RWPE1 (cell line): ENCODE results near the gene TBC1D22A.

Experiments used
- CTCF ChIA-PET: fragments of 350-600 bp; sonication (Branson Sonifier 250); formaldehyde crosslinking; extraction: SDS; loops from one replicate; lab custom pipeline; 2021; lab: Yijun Ruan, JAX
- POLR2A ChIA-PET: fragments of 400-600 bp; formaldehyde crosslinking; extraction: SDS; loops from one replicate; lab custom pipeline; 2020; ENCODE audit warnings: antibody characterized with exemption; ENCODE audit not compliant: low non-redundant PET; lab: Yijun Ruan, JAX
- DNase-seq: peaks from one replicate; pipeline ENCODE4 v3.0.0; 2012; ENCODE audit warnings: low spot score
- H3K27ac ChIP-seq: fragments of 450-650 bp; 2 replicates; pipeline ENCODE4 v1.5.1; 2017
- TF ChIP-seq, protein P1 (sequence below): fragments of 450-650 bp; conservative IDR thresholded peaks from 2 replicates; pipeline ENCODE4 v1.5.1; 2017; ENCODE audit warnings: low read depth, mild to moderate bottlenecking

TBC1D22A gene

DNA sequence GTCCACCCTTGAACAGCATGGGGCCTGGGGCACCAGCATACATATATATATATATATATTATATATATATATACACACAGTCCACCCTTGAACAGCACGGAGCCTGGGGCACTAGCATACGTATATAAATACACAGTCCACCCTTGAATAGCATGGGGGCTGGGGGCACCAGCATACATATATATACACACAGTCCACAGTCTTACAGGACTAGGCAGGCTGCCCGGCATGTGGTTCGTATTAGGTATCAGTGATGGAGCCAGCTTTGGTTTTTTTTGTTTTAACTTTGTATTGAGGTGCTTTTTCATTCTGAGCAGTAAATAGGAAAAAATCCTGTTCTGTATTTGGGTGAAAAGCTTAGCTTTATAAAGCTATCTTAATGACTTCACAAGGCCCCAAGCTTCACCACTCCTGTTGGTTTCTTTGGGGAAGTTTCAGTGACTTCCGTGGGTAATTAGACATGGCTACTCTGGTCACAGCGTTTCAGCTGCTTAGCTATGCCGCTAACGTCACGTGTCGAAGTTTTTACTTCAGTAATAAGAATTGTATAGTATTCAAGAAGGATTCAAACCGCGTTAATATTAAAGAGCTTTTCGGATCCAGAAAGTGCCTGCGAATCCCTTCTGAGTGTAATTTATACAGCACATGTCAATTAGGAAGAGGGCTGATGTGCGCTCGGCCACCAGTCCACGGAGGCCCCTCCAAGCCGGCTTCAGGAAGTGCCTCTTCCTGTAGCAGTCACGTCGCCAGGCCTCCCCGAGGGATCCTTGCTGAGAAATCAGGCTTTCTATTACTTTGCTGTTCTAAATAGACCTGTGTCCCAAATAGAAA is 179.7 kb downstream of the TBC1D22A start:
- POLR2A ChIA-PET = no interaction called here
- no peak overlapping the region for H3K27ac ChIP-seq

DNA sequence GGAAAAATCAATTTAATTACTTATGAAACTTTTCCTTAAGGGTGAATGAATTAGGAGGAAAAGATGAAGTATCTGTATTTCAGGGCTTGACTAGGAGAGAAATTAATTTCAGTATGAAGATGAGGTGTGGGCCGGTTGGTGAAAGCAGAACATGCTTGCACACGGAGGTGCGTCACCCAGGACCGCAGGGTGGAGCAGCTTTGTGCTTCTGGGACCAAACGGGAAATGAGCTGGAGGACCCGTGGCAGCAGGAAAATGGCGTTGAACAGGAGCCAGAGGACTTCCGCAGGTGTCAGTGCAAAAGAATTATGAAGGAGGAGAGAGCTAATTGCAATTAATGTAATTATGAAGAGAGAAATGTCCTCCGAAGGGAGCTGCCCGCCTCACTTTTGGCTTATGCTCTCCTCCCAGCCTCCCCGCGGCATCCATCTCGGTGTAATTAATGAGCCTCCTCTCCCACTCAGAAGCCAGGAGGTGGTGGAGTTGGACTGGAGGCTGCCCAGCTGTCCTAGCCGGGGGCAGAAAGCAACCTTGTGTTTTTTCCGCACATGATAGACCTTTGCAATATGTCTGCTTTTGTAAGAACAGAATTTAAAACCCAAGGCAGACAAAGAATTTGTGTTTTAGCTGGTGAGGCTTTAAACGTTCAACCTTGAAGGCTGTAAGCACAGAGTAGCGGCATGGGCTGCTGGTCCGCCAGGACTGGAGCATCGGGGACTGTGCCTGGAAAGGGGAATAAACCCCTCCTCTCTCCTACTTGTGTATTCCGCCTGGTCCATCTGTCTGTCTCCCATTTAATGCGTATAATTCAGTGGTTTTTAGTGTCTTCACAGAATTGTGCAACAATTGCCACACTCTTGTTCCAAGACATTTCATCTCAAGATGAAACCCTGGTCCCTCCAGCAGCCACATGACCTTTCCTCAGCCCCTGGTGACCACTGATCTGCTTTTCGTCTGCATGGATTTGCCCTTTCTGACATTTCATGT is 180.6 kb downstream of the TBC1D22A start:
- no peak overlapping the region for H3K27ac ChIP-seq
- TF ChIP-seq, protein P1, sequence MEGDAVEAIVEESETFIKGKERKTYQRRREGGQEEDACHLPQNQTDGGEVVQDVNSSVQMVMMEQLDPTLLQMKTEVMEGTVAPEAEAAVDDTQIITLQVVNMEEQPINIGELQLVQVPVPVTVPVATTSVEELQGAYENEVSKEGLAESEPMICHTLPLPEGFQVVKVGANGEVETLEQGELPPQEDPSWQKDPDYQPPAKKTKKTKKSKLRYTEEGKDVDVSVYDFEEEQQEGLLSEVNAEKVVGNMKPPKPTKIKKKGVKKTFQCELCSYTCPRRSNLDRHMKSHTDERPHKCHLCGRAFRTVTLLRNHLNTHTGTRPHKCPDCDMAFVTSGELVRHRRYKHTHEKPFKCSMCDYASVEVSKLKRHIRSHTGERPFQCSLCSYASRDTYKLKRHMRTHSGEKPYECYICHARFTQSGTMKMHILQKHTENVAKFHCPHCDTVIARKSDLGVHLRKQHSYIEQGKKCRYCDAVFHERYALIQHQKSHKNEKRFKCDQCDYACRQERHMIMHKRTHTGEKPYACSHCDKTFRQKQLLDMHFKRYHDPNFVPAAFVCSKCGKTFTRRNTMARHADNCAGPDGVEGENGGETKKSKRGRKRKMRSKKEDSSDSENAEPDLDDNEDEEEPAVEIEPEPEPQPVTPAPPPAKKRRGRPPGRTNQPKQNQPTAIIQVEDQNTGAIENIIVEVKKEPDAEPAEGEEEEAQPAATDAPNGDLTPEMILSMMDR = no peak
- ChIA-PET CTCF (no interaction called here), POLR2A (no interaction called here)
- DNase-seq = no peak

More for the DNA sequence above, 179.7 kb downstream of the TBC1D22A start:
- DNase-seq = no peak
- TF ChIP-seq, protein P1 = no peak
- CTCF ChIA-PET = no interaction called here

DNA sequence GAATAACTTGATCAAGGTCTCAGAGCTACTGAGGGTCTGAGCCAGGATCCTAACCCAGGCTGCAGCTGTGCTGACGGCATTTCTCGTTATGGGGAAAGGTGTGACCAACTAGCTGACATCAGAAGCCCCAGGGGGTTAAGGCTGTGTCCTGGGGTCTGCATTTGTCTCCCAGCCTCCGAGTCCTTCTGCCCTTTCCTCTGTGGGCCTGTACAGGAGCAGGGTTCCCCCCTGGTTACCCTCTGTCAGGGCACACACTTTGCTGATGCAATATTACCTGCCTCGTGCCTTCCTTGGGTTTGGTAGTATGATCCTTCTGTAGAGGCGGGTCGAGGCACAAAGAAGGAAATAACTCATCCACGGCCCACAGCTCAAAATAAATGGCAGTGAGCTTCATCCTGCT is 183.0 kb downstream of the TBC1D22A start:
- CTCF ChIA-PET = no interaction called here
- TF ChIP-seq, protein P1 = no peak
- POLR2A ChIA-PET = no interaction called here
- no peak overlapping the region for H3K27ac ChIP-seq
- no peak for DNase-seq

DNA sequence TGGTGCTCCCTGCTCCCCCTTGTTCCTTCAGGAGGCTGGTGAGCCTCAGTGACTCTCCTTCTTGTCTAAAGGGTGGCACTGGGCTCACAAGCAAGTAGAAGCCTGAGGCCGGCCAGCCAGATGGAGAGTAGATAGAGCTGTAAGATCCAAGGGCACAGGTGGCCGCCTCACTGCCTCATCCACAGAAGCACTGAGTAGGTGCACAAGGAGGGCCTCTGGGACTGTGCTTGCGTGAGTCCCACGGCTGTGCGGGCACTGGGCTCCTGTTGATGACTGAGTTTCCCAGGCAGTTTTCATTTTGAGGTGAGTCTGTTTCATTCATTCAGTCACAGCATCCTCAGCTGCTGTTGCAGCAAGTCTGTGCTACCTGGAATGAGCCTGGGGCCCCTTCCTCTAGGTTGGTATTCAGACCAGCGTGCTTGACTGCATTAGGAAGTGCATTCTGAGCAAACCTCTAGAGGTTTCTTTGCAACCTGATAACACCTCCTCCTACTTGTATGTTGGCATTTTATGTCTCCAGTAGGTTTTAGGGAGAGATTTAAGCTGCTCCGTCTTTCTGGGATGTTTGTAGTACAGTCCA is 184.0 kb downstream of the TBC1D22A start:
- DNase-seq = no peak
- no peak overlapping the region for H3K27ac ChIP-seq
- CTCF ChIA-PET = interaction anchor here (0.5 kb wide), 1 partner anchor 179 kb away, joined by 4 read pairs; no protein-coding TSS in a partner anchor
- POLR2A ChIA-PET = no interaction called here
- TF ChIP-seq, protein P1 = no peak

DNA sequence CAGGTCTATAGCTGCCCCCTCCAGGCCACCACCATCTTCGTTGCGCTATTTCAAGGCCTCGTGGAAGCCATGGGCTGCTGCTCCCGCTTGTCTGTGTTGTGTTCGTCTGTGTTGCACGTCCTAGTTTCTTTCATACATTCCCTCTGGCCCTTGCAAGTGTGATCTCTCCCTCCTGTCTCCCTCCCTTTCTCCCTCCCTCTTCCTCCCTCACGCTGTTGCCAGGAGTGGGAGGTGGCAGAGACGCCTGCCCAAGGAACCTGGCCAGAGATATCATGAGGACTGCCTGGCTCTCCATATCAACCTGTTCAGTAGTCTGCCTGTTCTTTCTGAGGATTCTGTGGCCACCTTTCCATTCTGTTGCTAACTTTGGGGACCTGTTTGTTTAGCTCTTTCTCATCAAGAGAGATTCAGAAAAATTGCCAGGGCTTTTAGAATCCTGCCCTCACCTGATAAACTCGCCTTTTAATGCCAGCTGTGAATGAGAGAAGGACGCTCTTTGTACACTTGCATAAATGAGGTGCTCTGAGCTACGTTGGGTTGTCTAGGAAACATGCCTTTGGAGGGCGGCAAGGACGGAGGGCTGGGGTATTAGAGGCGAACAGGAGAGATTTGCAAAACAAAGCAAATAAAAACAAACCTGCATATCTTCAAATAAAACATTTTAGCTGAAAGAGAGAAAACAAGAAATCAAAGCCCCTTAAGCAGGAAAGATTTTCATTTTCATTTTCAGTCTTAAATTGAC is 185.2 kb downstream of the TBC1D22A start:
- TF ChIP-seq, protein P1 = no peak
- no peak overlapping the region for H3K27ac ChIP-seq
- DNase-seq = no peak
- POLR2A ChIA-PET = no interaction called here
- CTCF ChIA-PET = no interaction called here
